GM18498 (cell line): ENCODE measurements around the gene SMIM22.

Source experiments
- ATAC-seq: cut with Tn5 transposase; IDR thresholded peaks from one replicate; pipeline ENCODE4 v1.9.1; 2021; ENCODE audit warnings: mild to moderate bottlenecking, moderate library complexity; ENCODE audit not compliant: unreplicated experiment

The SMIM22 gene, protein sequence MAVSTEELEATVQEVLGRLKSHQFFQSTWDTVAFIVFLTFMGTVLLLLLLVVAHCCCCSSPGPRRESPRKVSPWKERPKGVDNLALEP

DNA sequence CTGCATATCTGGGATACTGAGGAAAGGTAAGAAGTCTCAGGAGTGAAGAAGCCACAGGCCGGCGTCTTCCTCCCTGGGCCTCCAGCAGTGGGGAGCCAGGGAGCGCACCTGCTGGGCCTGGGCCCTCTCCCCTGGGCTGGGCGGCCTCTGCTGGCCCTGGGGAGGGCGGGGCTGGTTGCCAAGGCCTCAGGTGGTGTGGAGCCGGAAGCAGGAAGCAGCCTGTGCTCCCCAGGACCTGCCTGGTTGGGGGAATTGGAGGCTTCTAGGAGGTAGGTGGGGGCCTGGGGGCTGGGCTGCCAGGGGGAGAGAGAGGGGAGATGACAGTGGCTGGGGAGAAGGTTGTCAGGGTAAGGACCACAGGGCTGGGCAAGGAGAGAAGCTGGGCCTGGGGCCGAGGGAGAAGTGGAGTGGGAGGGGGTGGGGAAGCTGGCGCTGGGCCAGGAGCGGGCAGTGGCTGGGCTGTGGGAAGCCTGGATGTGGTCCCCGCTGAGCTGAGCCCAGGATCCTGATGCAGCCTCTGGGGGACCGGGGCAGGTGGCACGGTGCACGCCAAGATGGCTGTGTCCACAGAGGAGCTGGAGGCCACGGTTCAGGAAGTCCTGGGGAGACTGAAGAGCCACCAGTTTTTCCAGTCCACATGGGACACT is at the start of gene SMIM22:
TSS of gene SMIM22 (plus strand) at position 189 of the 647 bp plus-strand sequence. CDS start at position 555, 366 bp downstream.
- ATAC-seq: no peak

DNA sequence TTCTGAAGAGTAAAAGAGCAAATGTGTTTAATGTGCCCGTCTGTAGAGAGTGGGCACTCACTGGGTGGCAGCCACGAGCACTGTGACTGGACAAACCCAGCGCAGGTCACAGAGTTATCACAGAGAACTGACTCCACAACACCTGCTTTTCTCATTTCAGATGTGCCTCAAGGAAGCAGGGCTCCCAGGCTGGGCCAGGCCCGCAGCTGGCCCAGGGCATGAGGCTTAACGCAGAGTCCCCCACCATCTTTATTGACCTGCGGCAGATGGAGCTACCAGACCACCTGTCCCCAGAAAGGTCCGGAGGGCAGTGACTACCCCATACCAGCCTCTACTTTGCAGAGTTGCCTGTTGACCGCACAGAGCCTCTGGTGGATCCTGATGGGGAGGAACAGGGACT is 49.0 kb upstream of the SMIM22 start:
- ATAC-seq: no peak

DNA sequence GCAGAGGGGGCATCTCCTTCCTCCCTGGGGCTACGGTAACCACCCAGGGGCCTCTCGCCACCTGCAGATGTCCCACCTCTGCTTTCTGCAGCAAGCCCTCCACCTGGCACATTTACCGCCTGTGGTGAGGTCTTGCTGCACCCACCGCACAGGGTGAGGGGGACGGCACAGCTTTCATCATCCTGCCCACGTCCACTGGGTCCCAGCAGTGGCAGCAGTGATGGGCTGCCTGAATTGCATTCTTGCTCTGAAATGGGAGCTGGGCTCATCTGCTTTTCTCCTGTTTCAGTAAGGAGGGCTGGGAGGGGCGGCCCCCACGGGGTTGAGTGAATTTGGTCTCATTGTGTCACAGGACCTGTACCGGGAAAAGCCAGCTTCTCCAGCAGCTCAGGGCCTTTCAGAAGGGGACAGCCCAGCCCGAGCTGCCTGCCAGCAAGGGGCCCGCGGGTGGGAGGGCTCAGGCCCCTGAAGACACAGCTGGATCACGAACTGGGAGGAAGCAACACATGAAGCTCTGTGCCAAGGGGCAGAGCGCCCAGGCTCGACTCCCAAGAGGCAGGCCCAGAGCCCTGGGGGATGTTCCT is 48.1 kb upstream of the SMIM22 start:
- ATAC-seq: no peak

DNA sequence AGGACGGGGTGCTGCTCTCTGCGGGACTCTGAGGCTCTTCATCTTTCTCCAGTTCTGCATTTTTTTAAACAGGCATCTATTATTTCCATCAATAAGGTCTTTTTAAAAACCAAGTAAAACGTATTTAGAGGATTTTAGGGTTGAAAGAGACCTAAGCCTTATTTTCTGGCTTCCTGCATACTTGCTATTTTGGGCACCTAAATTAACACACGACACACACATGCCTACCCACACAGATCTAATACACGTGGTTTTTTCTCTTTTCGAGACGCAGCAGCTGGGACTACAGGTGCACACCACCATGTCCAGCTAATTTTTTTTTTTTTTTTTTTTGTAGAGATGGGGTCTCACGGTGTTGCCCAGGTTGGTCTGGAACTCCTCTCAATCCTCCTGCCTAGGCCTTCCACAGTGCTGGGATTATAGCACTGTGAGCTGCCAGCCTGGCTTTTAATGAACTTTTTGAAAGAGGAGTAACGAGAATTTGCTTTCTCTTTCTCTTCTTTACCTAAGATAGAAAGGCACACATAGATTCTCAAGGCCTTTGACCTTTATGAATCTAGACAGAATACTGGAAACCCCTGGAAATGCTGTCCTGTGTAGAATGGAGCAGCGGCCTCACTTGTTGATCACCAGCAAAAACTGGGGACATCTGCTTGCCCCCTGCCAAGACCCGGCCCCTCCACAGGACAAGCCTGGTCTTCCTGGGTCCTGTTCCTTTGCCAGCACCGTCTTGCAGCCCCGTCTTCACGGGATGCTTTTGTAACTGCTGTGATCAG is 47.1 kb upstream of the SMIM22 start:
- peak; percentile 41 for ATAC-seq

DNA sequence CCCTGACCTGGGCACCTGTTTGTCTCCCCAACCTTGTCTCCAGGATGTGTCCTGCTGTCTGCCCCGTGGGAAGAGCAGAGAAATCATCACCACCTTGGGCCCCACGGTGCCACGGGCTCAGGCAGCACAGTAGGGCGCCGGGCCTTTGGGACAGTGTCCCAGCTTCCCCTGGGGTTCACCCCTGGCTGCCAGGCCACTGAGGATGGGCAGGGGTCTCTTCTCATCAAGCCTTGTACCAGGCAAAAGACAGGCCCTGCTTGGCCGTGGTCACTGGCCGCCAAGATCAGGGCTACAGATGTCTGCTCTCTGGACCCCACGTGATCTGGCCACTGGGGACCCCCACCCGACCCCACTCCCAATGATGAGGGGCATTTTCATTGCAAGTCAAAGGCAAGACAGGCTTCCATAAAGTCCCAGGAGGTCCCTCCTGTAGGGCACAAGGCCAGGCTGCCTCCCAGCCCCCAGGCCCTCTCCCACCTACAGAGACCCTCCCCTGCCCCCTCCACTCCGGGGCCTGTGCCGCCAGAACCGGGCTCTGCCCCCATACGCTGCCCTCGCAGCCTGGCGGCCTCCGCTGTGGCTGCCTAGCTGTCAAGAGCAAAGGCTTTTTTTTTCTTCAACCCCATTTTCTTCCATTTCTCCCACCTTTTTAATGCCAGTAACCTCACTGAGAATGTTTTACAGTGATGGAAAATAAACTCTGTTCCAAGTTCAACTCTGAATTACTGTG is 46.3 kb upstream of the SMIM22 start:
- no peak for ATAC-seq

DNA sequence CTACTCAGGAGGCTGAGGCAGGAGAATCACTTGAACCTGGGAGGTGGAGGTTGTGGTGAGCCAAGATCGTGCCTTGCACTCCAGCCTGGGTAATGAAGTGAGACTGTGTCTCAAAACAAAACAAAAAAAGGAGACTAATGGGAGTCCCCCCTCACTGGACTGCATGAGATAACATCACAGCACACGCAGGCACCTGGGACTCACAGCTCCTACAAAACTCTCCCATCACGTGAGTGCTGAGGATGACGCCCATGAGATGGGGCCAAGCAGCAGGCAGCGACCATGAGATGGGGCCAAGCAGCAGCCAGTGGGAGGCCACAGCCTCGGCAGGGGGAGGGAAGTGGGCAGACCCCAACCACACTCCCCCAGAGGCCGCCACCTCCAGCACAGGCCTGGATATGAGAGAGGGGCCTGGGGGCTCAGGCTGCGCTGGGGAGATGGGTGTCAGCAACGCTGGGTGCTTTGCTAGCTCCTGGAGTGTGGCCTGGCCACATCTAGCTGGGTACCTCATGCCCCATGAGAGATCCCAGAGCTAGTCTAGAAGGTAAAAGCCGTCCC is 45.4 kb upstream of the SMIM22 start:
- no peak for ATAC-seq

DNA sequence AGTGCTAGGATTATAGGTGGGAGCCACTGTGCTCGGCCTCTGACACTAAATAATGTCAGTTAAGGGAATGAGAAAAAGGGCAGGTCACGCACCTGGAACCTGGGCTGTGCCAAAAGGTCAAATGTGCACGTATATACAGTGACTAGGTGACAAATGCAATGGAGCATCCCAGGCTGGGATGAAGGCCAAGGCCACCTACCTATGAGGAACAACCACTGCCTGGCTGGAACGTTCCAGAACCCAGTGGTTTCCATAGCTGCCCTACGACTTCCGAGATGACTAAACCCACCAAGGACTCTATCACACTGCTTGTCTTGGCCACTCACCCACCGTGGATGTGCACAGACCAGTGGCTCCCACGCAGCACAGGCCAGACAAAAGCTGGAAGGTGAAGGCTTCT is 44.3 kb upstream of the SMIM22 start:
- no peak for ATAC-seq

DNA sequence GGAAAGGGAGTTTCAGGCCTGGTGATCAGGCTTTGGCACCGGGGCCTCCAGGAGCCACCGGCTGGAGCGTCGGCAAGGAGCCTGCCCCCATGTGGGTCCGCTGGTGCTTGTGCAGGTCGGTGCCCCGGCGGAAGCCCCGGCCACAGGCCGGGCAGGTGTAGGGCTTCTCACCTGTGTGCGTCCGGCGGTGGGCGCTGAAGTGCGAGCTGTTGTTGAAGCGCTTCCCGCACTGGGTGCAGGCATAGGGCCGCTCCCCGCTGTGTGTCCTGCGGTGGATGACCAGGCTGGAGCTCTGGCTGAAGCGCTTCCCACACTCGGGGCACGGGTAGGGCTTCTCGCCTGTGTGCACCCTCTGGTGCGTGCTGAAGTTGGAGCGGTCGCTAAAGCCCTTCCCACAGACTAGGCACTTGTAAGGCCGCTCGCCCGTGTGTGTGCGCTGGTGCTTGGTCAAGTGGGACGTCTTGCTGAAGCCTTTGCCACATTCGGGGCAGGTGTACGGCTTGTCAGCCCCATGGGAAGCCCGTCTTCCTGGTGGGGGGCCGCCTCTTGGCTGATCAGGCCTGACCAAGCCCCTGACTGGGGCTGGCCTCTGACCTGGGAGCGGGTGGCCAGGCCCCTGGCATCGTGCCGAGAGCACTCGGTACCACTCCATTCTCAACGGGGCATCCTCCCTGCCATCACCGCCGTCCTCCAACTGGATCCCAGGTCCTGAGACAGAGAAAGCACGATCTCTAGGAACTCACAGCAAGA is 42.6 kb upstream of the SMIM22 start:
- ATAC-seq: no peak

DNA sequence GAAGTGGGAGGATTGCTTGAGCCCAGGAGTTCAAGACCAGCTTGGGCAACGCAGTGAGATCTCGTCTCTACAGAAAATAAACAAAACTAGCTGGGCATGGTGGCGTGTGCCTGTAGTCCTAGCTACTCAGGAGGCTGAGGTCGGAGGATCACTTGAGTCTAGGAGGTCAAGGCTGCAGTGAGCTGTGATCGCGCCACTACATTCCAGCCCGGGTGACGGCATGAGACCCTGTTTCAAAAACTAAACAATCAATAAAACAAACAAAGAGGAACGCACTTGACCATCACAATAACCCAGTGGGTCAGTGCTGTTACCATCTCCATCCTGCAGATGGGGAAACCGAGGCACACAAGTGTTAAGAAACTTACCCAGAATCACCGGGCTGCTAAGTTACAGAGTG is 41.9 kb upstream of the SMIM22 start:
- no peak for ATAC-seq

DNA sequence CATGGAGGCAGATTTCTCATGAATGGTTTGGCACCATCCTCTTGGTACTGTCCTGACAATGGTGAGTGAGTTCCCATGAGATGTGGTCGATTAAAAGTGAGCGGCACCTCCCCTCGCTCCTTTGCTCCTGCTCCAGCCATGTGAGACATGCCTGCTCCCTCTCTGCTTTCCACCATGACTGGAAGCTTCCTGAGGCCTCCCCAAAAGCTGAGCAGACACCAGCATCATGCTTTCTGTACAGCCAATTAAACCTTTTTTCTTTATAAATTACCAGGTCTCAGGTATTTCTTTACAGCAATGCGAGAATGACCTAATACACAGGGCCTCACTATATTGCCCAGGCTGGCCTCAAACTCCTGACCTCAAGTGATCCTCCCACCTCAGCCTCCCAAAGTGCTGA is 40.3 kb upstream of the SMIM22 start:
- no peak for ATAC-seq

DNA sequence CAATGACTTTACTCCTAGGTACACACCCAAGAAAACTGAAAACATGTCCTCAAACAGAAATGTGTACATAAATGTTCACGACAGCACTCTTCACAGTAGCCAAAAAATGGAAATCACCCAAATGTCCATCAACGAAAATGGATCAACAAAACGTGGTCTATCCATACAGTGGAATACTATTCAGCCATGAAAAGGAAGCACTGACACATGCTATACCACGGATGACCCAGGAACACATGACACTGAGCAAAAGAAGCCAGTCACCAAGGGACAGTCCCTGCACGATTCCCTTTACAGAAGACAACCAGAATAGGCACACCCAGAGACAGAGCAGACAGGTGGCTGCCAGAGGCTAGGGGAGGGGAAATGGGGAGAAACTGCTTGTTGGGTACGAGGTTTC is 39.5 kb upstream of the SMIM22 start:
- no peak for ATAC-seq

DNA sequence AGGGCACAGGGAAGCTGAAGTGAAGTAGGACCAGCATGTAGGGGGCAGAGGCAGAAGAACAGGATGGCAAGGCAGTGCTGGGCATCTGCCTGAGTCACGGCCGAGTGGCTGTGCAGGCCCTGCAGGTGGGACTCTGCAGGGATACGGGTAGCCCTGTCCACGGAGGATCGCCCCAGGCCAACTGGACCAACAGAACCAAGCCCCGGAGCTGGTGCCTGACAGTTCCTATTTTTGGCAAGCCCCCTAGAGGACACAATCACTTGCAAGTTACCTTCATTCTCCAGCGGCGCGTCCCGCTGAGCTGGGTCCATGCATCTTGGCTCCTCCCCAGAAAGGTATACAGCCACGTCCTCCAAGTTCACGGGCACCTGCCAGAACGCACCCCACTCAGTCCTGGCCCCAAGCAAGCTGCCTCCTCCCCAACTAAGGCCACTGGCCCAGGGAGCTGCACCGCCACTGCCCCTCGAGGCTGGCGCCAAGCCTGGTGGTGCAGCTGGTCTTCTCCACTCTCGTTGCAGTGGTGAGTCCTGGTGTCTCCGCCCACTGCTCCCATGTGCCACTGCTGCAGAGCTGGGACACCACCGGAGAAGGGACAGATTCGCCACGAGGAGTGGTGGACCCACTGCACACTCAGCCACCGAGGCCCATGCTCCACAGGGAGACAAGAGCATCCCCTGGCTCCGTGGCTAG is 34.8 kb upstream of the SMIM22 start:
- no peak for ATAC-seq

DNA sequence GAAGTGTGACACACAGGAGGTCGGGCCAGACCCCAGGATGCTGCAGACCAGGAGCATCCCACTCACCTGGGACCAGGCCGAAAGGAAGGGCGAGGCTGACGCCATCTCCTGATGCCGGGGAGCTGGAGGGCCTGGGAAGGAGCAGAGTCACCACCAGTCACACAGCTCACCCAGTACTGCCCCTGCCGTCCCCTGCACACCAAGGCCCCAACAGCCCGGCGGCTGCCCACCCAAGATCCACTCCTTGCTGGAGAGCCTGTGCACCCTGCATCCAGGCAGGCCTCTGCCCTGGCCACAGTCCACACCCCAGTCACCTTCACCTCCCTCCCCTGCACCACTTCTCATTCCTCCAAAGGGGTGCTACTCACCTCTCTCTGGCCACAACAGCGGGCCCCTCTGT is 33.0 kb upstream of the SMIM22 start:
- no peak for ATAC-seq

DNA sequence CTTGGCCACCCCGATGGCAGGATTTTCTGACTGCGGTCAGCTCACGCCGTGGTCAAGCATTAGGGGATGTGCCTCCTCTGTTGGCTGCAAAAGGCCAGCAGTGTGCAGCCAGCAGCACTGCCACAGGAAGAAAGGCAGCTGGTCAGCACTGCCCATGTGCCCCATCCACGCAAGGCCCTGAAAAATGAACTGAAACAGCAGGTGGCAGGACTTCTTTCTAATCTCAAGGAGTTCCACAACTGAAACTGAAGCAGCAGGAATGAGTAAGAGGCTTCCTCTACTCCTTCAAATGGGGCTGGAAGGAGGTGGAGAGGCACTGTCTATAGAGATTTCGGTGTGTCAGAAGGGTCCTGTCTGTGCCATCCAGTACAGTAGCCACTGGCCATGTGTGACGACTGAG is 31.4 kb upstream of the SMIM22 start:
- ATAC-seq: no peak

DNA sequence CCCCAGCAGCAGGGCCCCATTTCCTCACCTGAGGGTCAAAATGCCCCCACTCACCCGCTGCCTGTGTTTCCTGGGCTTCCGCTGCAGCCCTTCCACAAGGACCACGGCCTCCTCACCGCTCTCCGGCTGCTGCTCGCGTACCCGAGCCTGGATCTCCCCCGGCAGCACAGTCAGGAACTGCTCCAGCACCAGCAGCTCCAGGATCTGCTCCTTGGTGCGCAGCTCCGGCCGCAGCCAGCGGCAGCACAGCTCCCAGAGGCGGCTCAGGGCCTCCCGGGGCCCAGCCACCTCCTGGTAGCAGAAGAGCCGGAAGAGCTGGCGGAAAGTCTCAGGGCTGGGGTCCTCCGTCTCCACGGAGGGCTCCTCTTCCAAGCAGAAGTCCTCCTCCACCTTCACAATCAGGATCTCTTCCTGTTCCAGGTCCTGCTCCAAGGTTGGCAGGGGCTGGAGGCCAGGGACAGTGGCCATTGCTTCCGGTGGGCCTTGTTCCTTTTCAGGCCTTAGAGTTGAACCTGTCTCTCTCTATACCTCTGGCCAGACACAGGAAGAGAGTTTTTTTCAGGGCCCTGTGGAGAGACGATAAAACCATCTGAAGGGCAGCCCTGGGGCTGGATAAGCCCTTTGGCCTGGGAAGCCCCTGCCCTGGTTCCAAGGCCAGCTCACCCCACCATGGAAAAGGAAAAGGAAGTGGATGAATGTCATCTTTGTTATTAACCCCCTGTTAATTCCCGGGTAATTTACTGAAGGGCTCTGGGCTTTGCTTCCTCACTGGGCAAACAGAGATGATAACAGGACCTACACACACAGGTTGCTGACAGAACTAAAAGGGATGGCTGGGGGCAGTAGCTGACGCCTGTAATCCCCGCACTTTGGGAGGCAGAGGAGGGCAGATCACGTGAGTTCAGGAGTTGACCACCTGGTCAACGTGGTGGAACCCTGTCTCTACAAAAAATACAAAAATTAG is 29.4 kb upstream of the SMIM22 start:
- ATAC-seq: no peak

DNA sequence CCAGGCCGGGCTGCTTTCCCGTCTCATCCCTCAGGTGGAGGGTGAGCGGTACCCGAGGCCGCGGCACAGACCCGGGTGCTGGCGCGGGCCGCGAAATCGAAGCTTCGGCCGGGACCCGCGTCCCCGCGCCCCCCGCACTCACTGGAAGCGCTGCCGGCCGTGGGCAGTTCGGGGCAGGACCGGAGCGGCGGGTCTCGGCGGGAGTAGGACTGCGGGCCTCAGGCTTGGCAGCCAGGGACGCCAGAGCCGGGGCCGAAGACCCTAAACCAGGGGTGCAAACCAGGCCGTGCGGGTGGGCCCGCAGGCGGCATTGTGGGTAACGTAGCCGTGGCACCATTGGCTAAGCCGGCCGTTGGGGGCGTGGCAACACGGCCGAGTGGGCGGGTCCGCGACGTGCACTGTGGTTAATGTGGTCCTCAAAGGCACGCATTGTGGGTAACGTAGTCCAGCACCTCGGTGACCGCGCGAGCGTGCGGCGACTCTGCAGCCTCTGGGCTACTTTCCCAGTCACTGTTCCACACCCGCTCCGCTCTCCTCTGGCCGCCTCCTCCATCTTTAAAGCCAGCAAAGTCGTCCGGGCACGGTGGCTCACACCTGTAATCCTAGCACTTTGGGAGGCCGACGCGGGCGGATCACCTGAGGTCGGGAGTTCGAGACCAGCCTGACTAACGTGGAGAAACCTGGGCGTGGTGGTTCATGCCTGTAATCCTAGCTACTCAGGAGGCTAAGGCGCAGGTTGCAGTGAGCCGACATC is 28.1 kb upstream of the SMIM22 start, which contains the start of gene ZNF500:
TSS of gene ZNF500 (minus strand) at position 288 of the 754 bp plus-strand sequence. CDS start 1,184 bp downstream, outside the sequence.
- peak; percentile 87 for ATAC-seq

DNA sequence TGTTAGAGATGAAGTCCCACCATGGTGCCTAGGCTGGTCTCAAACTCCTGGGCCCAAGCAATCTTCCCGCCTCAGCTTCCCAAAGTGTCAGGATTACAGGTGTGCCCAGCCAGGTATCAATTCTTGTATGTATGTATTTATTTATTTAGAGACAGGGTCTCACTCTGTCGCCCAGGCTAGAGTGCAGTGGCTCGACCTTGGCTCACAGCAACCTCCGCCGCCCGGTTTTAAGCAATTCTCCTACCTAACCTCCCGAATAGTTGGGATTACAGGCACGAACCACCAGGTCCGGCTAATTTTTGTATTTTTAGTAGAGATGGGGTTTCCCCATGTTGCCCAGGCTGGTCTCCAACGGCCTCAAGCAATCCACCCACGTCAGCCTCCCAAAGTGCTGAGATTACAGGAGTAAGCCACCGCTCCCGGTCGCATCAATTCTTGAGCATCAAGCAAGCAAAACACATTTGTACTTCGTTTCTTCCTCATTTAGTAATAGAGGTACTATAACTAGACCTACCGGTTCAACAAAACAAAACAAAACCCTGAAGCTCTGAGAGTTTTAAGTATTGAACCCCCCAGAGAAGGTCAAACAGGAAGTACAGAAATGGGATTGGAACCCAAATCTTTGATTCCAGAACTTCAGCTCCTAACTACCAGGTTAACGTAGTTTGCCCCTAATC is 27.2 kb upstream of the SMIM22 start:
- ATAC-seq: peak; percentile 5
